Esophagus squamous epithelium (tissue), 4 donors: ENCODE data around the gene CTNNA2.

Source experiments
- POLR2A ChIP-seq, 4 donors: fragments of 450-650 bp; IDR thresholded peaks; one replicate each; pipeline ENCODE4 v1.6.1; 2017; ENCODE audit warnings: antibody characterized with exemption in 4 of 4, mild to moderate bottlenecking in 4 of 4, moderate library complexity in 3 of 4
- TF ChIP-seq, protein P1 (sequence below), 6 experiments: fragments of 450-650 bp in 4 of 6; fragments of 200-600 bp in 2 of 6; sonication (generic) in 2 of 6; IDR thresholded peaks; one replicate each; pipeline ENCODE4 v1.5.1; 2016 to 2019; ENCODE audit warnings: antibody characterized with exemption in 6 of 6, mild to moderate bottlenecking in 4 of 6, moderate library complexity in 4 of 6

DNA sequence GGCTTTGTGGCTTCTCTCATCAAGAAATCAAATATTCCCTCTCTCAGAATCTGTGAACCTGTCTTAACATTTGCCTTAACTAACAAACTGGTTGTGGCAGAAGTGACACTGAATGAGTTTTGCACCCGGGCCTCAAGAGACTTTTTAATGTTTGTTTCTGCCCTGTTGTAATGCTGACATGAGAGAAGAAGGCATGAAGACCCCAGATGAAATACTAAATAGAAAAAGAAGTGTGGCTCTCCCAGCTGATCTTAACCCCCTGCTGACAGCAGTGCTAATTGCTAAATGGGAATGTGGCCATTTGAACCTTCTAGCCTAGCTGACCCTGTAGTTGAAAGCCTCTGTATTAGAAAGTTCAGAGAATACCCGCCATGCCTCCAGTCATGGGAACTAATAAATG lies 261.2 kb downstream of the CTNNA2 start:
- TF ChIP-seq, protein P1, sequence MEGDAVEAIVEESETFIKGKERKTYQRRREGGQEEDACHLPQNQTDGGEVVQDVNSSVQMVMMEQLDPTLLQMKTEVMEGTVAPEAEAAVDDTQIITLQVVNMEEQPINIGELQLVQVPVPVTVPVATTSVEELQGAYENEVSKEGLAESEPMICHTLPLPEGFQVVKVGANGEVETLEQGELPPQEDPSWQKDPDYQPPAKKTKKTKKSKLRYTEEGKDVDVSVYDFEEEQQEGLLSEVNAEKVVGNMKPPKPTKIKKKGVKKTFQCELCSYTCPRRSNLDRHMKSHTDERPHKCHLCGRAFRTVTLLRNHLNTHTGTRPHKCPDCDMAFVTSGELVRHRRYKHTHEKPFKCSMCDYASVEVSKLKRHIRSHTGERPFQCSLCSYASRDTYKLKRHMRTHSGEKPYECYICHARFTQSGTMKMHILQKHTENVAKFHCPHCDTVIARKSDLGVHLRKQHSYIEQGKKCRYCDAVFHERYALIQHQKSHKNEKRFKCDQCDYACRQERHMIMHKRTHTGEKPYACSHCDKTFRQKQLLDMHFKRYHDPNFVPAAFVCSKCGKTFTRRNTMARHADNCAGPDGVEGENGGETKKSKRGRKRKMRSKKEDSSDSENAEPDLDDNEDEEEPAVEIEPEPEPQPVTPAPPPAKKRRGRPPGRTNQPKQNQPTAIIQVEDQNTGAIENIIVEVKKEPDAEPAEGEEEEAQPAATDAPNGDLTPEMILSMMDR (IDR thresholded peaks at IDR 0.05): no peak
- TF ChIP-seq POLR2A (IDR thresholded peaks at IDR 0.05): no peak
